ENCODE results near the gene SLC25A47.

DNA sequence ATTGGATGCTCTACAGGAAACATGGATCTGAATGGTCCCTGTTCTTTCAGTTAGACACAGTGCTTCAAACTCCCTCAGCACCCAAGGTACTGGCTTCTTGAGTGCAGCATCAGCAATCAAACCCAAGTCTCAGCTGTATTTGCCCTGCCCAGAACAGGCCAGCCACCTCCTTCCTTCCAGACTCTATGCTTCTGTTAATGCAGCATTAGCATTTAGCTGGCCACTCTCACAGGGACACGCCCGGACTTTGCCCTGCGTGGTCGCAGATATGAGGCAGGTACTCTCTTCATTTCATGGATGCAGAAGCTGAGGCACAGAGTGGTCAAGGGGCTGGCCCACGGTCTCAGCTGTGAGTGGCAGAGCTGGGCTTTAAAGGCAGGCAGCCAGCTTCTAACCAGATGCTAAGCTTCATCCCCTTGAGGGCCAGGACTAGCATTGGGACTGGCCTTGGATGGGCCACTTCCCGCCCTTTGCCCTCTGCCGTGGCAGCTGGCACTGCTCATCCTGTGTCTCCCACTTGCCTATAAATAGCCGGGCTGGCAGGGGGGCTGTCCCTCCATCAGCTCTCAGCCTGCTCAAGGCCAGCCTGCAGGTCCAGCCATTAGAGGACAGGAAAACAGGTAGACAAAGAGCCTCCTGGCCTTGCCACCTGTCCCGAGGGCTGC, 1.5 kb upstream of the SLC25A47 start:
- TF ChIP-seq, protein P1, sequence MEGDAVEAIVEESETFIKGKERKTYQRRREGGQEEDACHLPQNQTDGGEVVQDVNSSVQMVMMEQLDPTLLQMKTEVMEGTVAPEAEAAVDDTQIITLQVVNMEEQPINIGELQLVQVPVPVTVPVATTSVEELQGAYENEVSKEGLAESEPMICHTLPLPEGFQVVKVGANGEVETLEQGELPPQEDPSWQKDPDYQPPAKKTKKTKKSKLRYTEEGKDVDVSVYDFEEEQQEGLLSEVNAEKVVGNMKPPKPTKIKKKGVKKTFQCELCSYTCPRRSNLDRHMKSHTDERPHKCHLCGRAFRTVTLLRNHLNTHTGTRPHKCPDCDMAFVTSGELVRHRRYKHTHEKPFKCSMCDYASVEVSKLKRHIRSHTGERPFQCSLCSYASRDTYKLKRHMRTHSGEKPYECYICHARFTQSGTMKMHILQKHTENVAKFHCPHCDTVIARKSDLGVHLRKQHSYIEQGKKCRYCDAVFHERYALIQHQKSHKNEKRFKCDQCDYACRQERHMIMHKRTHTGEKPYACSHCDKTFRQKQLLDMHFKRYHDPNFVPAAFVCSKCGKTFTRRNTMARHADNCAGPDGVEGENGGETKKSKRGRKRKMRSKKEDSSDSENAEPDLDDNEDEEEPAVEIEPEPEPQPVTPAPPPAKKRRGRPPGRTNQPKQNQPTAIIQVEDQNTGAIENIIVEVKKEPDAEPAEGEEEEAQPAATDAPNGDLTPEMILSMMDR (IDR thresholded peaks at IDR 0.05; ENCODE audit: borderline replicate concordance, extremely low read depth, low read length, poor library complexity, severe bottlenecking) = no peak
- TF ChIP-seq EZH2 (IDR thresholded peaks at IDR 0.05; ENCODE audit: borderline replicate concordance, low read depth, low read length, severe bottlenecking) = no peak
